H9 (cell line): ENCODE data around the gene OR10P1. TPM values are rescaled to one million over a fixed set of nuclear protein-coding genes. Genes with fewer than 3 reads are reported as not detected.

Experiments used
- DNase-seq: peaks from one replicate; pipeline ENCODE4 v3.0.0-alpha.2; 2017
- H2AFZ ChIP-seq: one replicate; pipeline ENCODE4 v1.6.1; 2013; ENCODE audit warnings: mild to moderate bottlenecking, low read length, control low read depth, moderate library complexity
- H2AK5ac ChIP-seq: 2 replicates; pipeline ENCODE4 v1.6.1; 2013; ENCODE audit warnings: low read length, control low read depth, mixed read lengths; ENCODE audit not compliant: insufficient read length
- H2BK120ac ChIP-seq: one replicate; pipeline ENCODE4 v1.6.1; 2013; ENCODE audit warnings: low read depth, mild to moderate bottlenecking, low read length, control low read depth, inconsistent platforms; ENCODE audit not compliant: poor library complexity, severe bottlenecking
- H2BK12ac ChIP-seq: 2 replicates; pipeline ENCODE4 v1.6.1; 2013; ENCODE audit warnings: low read length, control low read depth, mixed read lengths, low read depth; ENCODE audit not compliant: insufficient read length
- H2BK15ac ChIP-seq: 2 replicates; pipeline ENCODE4 v1.6.1; 2013; ENCODE audit warnings: low read depth, low read length, control low read depth
- H2BK20ac ChIP-seq: one replicate; pipeline ENCODE4 v1.6.1; 2013; ENCODE audit warnings: low read depth, mild to moderate bottlenecking, low read length, control low read depth, inconsistent platforms; ENCODE audit not compliant: poor library complexity, severe bottlenecking
- H2BK5ac ChIP-seq: 2 replicates; pipeline ENCODE4 v1.6.1; 2013; ENCODE audit warnings: low read length, control low read depth, mixed read lengths; ENCODE audit not compliant: insufficient read length
- H3K14ac ChIP-seq: 2 replicates; pipeline ENCODE4 v1.6.1; 2013; ENCODE audit warnings: low read length, control low read depth; ENCODE audit not compliant: insufficient read depth
- H3K18ac ChIP-seq: 2 replicates; pipeline ENCODE4 v1.6.1; 2013; ENCODE audit warnings: low read depth, mild to moderate bottlenecking, mixed read lengths, low read length, control low read depth; ENCODE audit not compliant: insufficient read length
- H3K23ac ChIP-seq: 2 replicates; pipeline ENCODE4 v1.6.1; 2013; ENCODE audit warnings: low read length, control low read depth, mixed read lengths, low read depth; ENCODE audit not compliant: insufficient read length
- H3K23me2 ChIP-seq: 2 replicates; pipeline ENCODE4 v1.6.1; 2013; ENCODE audit warnings: low read depth, mild to moderate bottlenecking, mixed read lengths, low read length, control low read depth; ENCODE audit not compliant: insufficient read length, poor library complexity, severe bottlenecking
- H3K27ac ChIP-seq: 2 replicates; pipeline ENCODE4 v1.5.1; 2013; ENCODE audit warnings: low read length, control low read depth, mixed read lengths, low read depth; ENCODE audit not compliant: insufficient read length
- H3K27me3 ChIP-seq: 2 replicates; pipeline ENCODE4 v1.6.1; 2013; ENCODE audit warnings: low read length, control low read depth, inconsistent platforms; ENCODE audit not compliant: insufficient read depth
- H3K4ac ChIP-seq: 2 replicates; pipeline ENCODE4 v1.6.1; 2013; ENCODE audit warnings: low read depth, mild to moderate bottlenecking, control low read depth, inconsistent platforms, low read length, moderate library complexity
- H3K4me1 ChIP-seq: 2 replicates; pipeline ENCODE4 v1.6.1; 2013; ENCODE audit warnings: low read length, control low read depth, inconsistent platforms; ENCODE audit not compliant: insufficient read depth
- H3K4me2 ChIP-seq: 2 replicates; pipeline ENCODE4 v1.6.1; 2013; ENCODE audit warnings: low read length, control low read depth, mixed read lengths; ENCODE audit not compliant: insufficient read length, insufficient read depth
- H3K56ac ChIP-seq: 2 replicates; pipeline ENCODE4 v1.6.1; 2013; ENCODE audit warnings: low read depth, mild to moderate bottlenecking, mixed read lengths, low read length, control low read depth; ENCODE audit not compliant: insufficient read length
- H3K79me1 ChIP-seq: 2 replicates; pipeline ENCODE4 v1.6.1; 2013; ENCODE audit warnings: low read depth, mild to moderate bottlenecking, moderate library complexity, low read length, control low read depth, inconsistent platforms; ENCODE audit not compliant: insufficient read depth, poor library complexity, severe bottlenecking
- H3K79me2 ChIP-seq: 2 replicates; pipeline ENCODE4 v1.6.1; 2013; ENCODE audit warnings: low read length, control low read depth, inconsistent platforms; ENCODE audit not compliant: insufficient read depth
- H3K9ac ChIP-seq: 2 replicates; pipeline ENCODE4 v1.6.1; 2013; ENCODE audit warnings: low read length, control low read depth, mixed read lengths; ENCODE audit not compliant: insufficient read length; ENCODE audit errors: extremely low read depth
- H3K9me3 ChIP-seq: one replicate; pipeline ENCODE4 v1.6.1; 2013; ENCODE audit warnings: low read depth, low read length, inconsistent platforms; ENCODE audit not compliant: control insufficient read depth
- H3T11ph ChIP-seq: one replicate; pipeline ENCODE4 v1.6.1; 2013; ENCODE audit warnings: mild to moderate bottlenecking, low read length, control low read depth, inconsistent platforms
- H4K20me1 ChIP-seq: one replicate; pipeline ENCODE4 v1.6.1; 2013; ENCODE audit not compliant: control insufficient read depth, insufficient read length, insufficient read depth
- H4K5ac ChIP-seq: 2 replicates; pipeline ENCODE4 v1.6.1; 2013; ENCODE audit warnings: low read depth, mild to moderate bottlenecking, mixed read lengths, low read length, control low read depth; ENCODE audit not compliant: insufficient read length
- H4K8ac ChIP-seq: replicated peaks from 2 replicates; pipeline ENCODE4 v1.6.1; 2013; ENCODE audit warnings: low read length, control low read depth, mixed read lengths, low read depth; ENCODE audit not compliant: insufficient read length
- H4K91ac ChIP-seq: 2 replicates; pipeline ENCODE4 v1.6.1; 2013; ENCODE audit warnings: low read depth, mild to moderate bottlenecking, moderate library complexity, mixed read lengths, low read length, control low read depth; ENCODE audit not compliant: insufficient read length
- H3K27ac Mint-ChIP-seq, 3 experiments: 2 replicates in 2 of 3; 3 replicates in 1 of 3; pipeline ENCODE4 v1.8.0; 2020 to 2021; ENCODE audit warnings: mixed read lengths in 3 of 3, mild to moderate bottlenecking in 1 of 3, moderate library complexity in 1 of 3
- H3K27me3 Mint-ChIP-seq: 2 replicates; pipeline ENCODE4 v1.8.0; 2021; ENCODE audit warnings: low read depth, mild to moderate bottlenecking, moderate library complexity, mixed read lengths
- H3K36me3 Mint-ChIP-seq, 3 experiments: 2 replicates in 2 of 3; 3 replicates in 1 of 3; pipeline ENCODE4 v1.8.0; 2020 to 2021; ENCODE audit warnings: low read depth in 3 of 3, mixed read lengths in 3 of 3; ENCODE audit not compliant: insufficient read depth in 1 of 3
- H3K4me1 Mint-ChIP-seq, 2 experiments: 2 replicates each; pipeline ENCODE4 v1.8.0; 2020; ENCODE audit warnings: mixed read lengths in 2 of 2
- H3K4me3 Mint-ChIP-seq, 2 experiments: 2 replicates in 1 of 2; 3 replicates in 1 of 2; pipeline ENCODE4 v1.8.0; 2020 to 2021; ENCODE audit warnings: mild to moderate bottlenecking in 2 of 2, mixed read lengths in 2 of 2, moderate library complexity in 1 of 2
- H3K9me3 Mint-ChIP-seq, 2 experiments: 2 replicates in 1 of 2; 3 replicates in 1 of 2; pipeline ENCODE4 v1.8.0; 2020; ENCODE audit warnings: mild to moderate bottlenecking in 2 of 2, mixed read lengths in 2 of 2, moderate library complexity in 1 of 2
- CTCF ChIP-seq: fragments of 200-600 bp; sonication (generic); conservative IDR thresholded peaks from 3 replicates; pipeline ENCODE4 v1.8.0; 2021; ENCODE audit warnings: antibody characterized with exemption, mild to moderate bottlenecking
- WGBS: extraction: QIAGEN DNeasy Blood & Tissue Kit; methylation state at CpG from one replicate; pipeline ENCODE4 v1.1.7; 2013; ENCODE audit warnings: missing lambda C conversion rate, low lambda C conversion rate, mixed read lengths; ENCODE audit not compliant: insufficient read length; ENCODE audit errors: extremely low coverage; 5-methylcytosine and 5-hydroxymethylcytosine counted together
- total RNA-seq: library from RNA; stranded (reverse); gene quantifications from 2 replicates; pipeline ENCODE4 v1.2.1, GENCODE V29; 2021

OR10P1 gene
- total RNA-seq, 1 experiment from 2014 or later = not detected

GRCh38 chr12:55671746-55672145, 35.1 kb downstream of the OR10P1 start:
- H3K27me3 Mint-ChIP-seq = peaks cover 12% of the 10 kb centered on the region
- Histone ChIP-seq H3K18ac (no peak overlapping the region), H4K5ac (no peak overlapping the region), H3K9ac (no peak overlapping the region), H4K91ac (no peak overlapping the region), H2AFZ (no peak overlapping the region), H3T11ph (no peak overlapping the region), H3K4ac (no peak overlapping the region), H4K8ac (no peak overlapping the region), H3K14ac (no peak overlapping the region), H3K79me2 (no peaks in the 10 kb centered on the region), H2BK5ac (no peak overlapping the region), H2BK12ac (no peak overlapping the region), H2AK5ac (no peak overlapping the region), H2BK15ac (no peak overlapping the region), H3K9me3 (no peaks in the 10 kb centered on the region), H3K4me2 (no peak overlapping the region), H3K27me3 (no peaks in the 10 kb centered on the region), H3K27ac (no peak overlapping the region), H3K23ac (no peak overlapping the region), H3K56ac (no peak overlapping the region), H3K4me1 (no peaks in the 10 kb centered on the region), H2BK120ac (no peak overlapping the region), H4K20me1 (no peaks in the 10 kb centered on the region), H3K79me1 (no peaks in the 10 kb centered on the region), H3K23me2 (no peaks in the 10 kb centered on the region), H2BK20ac (no peak overlapping the region)
- no peak overlapping the region for H3K27ac Mint-ChIP-seq
- H3K4me1 Mint-ChIP-seq = peaks cover 0 to 3% of the 10 kb centered on the region in 2 experiments; a peak in 1 of 4 replicates
- H3K4me3 Mint-ChIP-seq = no peak overlapping the region
- TF ChIP-seq CTCF = no peak
- no peaks in the 10 kb centered on the region; a peak in 1 of 7 replicates for H3K36me3 Mint-ChIP-seq
- DNase-seq = no peak
- no peaks in the 10 kb centered on the region for H3K9me3 Mint-ChIP-seq
- no CpG with 5 or more reads among the region's 4 CpGs for WGBS
